Upper lobe of left lung (tissue), 6 donors: ENCODE results near the gene TRIM17. TPM values are rescaled to one million over a fixed set of nuclear protein-coding genes. Genes with fewer than 3 reads are reported as not detected.

ENCODE experiments used
- ATAC-seq, 2 donors: fragments of 200-7000 bp; cut with Tn5 transposase; one replicate each; pipeline ENCODE4 v1.9.1; 2022; ENCODE audit warnings: mild to moderate bottlenecking in 2 of 2, moderate library complexity in 2 of 2; ENCODE audit not compliant: low FRiP score in 2 of 2
- DNase-seq, 2 donors: peaks; one replicate each; pipeline ENCODE4 v3.0.0-alpha.2; 2019 to 2020
- H3K27ac ChIP-seq, 4 donors: fragments of 200-600 bp; sonication (generic); one replicate each; pipeline ENCODE4 v1.5.1; 2016 to 2019
- H3K27me3 ChIP-seq, 4 donors: fragments of 200-600 bp; sonication (generic); one replicate each; pipeline ENCODE4 v1.5.1; 2017 to 2019
- H3K36me3 ChIP-seq, 4 donors: fragments of 200-600 bp; sonication (generic); one replicate each; pipeline ENCODE4 v1.5.1; 2016 to 2019
- H3K4me1 ChIP-seq, 4 donors: fragments of 200-600 bp; sonication (generic); one replicate each; pipeline ENCODE4 v1.5.1; 2018 to 2019
- H3K4me3 ChIP-seq, 4 donors: fragments of 200-600 bp; sonication (generic); one replicate each; pipeline ENCODE4 v1.5.1; 2017 to 2019; ENCODE audit warnings: mild to moderate bottlenecking in 2 of 4, moderate library complexity in 1 of 4
- H3K9me3 ChIP-seq, 4 donors: fragments of 200-600 bp; sonication (generic); one replicate each; pipeline ENCODE4 v1.5.1; 2018 to 2019
- EP300 ChIP-seq, 4 donors: sonication (generic); formaldehyde crosslinking; IDR thresholded peaks; one replicate each; pipeline ENCODE4 v1.5.1; 2017; ENCODE audit warnings: antibody characterized with exemption in 4 of 4, control low read depth in 2 of 4
- POLR2A ChIP-seq, 4 donors: fragments of 450-650 bp; IDR thresholded peaks; one replicate each; pipeline ENCODE4 v1.5.1; 2016 to 2017; ENCODE audit warnings: antibody characterized with exemption in 4 of 4, mild to moderate bottlenecking in 2 of 4
- POLR2AphosphoS5 ChIP-seq, 2 donors: sonication (generic); formaldehyde crosslinking; IDR thresholded peaks; one replicate each; pipeline ENCODE4 v1.5.1; 2017; ENCODE audit warnings: antibody characterized with exemption in 2 of 2
- WGBS, 2 donors: methylation state at CpG; one replicate each; pipeline ENCODE4 v1.1.5; 2017 to 2018; 5-methylcytosine and 5-hydroxymethylcytosine counted together
- small RNA-seq, 4 donors: library from RNA; depleted of rRNA; stranded (forward); fragments of <200 nt; gene quantifications; one replicate each; pipeline ENCODE3, GENCODE V24; 2016
- total RNA-seq, 6 donors: library from RNA; depleted of rRNA in 4 of 6; stranded (reverse); fragments of >200 nt in 4 of 6; gene quantifications; one replicate each; pipeline versions ENCODE4 v1.1.0 to v1.2.1, GENCODE V29; 2016 to 2021
- TF ChIP-seq, protein P1 (sequence below), 6 experiments: fragments of 450-650 bp in 4 of 6; fragments of 200-600 bp in 2 of 6; sonication (generic) in 2 of 6; IDR thresholded peaks; one replicate each; pipeline ENCODE4 v1.5.1; 2016 to 2019; ENCODE audit warnings: antibody characterized with exemption in 6 of 6
- donor health status: DM: no; HTN: no; CAD: no; lungs with moderate emphysema.
- donor health status: DM: no; HTN: yes; CAD: no; lungs with severe emphysema.

The TRIM17 gene
- total RNA-seq, 6 donors from 2014 or later, result 1.2 to 21.0 (median 2.4) TPM

DNA sequence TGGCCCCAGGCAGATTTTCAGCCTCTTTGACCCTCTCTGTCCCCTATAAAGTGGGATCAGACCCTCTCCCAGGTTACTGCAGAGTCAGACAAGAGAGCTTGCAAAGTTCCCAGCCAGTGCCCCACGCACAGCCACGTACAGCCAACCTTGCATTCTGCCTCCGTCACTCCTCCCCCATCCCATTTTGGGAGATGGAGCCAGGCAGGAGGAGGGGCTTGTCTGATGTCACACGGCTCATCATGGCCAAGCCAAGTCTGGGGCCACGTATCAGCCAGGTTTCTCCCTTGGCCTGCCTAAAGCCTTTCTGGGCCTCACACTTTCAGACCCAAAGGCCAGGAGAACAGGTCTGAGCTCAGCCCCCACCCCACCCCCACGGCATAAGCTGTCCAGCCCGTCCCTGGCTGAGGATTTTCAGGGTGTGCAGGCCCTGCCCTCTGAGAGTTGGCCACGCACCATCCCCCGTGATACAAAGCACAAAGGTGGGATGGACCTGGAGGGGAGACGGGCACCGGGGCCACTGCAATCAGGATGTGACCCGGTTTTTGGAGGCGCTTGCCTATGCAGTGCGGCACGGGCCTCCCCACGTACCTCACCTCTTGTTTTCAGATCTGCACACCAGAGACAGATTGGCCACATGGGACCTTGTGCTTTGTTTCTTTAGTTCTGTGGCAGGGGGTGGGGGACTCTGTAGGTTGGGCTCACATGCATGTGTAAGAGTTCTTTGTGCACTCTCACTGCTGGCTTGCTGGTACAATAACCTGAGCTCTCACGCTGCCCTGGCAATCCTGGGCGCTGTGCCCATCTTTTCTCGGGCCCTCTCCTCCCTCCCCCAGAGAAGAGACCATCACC is 57.7 kb downstream of the TRIM17 start:
- no peaks in the 10 kb centered on the region for H3K9me3 ChIP-seq
- no peak for ATAC-seq

DNA sequence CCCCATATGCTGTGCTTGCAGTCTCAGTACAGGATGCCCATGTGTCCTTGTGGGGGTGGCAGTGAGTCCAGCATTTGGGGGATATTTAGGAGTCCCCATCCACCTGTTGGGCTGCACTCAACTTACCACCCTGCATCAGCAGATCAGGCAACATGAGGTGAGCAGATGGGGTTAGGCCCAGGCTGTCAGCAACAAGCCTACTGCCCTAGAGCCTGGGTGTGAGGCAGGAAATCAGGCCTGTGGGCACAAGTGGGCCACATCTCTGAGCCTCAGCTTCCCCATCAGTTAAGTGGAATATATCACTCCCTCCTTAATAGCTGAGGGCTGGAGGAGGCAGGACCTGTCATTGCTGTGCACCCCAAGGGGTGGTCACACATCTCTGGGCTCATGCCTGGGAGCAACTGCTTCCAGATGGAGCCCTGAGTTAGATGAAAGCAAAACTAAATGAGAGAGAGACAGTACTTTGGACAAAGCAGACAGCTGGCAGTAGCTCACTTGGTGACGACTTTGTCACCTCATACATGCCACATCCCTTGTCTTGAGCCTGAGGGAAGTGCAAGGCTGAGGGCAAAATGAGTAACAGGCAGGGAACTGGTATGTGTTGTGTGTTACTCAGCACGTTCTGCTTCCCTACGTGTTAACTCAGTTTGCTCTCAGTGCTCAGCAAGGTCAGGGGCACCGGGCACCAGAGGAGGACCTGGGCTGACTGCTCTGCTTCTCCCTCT is 58.5 kb downstream of the TRIM17 start:
- no peaks in the 10 kb centered on the region for H3K9me3 ChIP-seq
- no peaks in the 10 kb centered on the region for H3K4me1 ChIP-seq
- ATAC-seq, result no peak
- H3K27ac ChIP-seq, result no peak overlapping the region
- TF ChIP-seq EP300 (IDR thresholded peaks at IDR 0.05) (no peak), POLR2A (IDR thresholded peaks at IDR 0.05) (no peak), POLR2AphosphoS5 (IDR thresholded peaks at IDR 0.05) (no peak)
- TF ChIP-seq, protein P1, sequence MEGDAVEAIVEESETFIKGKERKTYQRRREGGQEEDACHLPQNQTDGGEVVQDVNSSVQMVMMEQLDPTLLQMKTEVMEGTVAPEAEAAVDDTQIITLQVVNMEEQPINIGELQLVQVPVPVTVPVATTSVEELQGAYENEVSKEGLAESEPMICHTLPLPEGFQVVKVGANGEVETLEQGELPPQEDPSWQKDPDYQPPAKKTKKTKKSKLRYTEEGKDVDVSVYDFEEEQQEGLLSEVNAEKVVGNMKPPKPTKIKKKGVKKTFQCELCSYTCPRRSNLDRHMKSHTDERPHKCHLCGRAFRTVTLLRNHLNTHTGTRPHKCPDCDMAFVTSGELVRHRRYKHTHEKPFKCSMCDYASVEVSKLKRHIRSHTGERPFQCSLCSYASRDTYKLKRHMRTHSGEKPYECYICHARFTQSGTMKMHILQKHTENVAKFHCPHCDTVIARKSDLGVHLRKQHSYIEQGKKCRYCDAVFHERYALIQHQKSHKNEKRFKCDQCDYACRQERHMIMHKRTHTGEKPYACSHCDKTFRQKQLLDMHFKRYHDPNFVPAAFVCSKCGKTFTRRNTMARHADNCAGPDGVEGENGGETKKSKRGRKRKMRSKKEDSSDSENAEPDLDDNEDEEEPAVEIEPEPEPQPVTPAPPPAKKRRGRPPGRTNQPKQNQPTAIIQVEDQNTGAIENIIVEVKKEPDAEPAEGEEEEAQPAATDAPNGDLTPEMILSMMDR (IDR thresholded peaks at IDR 0.05), result no peak
- no peak overlapping the region for H3K4me3 ChIP-seq
- no peaks in the 10 kb centered on the region for H3K27me3 ChIP-seq
- WGBS, 2 donors, result 67 to 75% methylated on average over 4 of the region's 4 CpGs
- H3K36me3 ChIP-seq, result peaks cover 0 to 1% (median 0%) of the 10 kb centered on the region in 4 donors
- no peak for DNase-seq

More for the DNA sequence above, 57.7 kb downstream of the TRIM17 start:
- no peak for DNase-seq
- H3K27me3 ChIP-seq, result no peaks in the 10 kb centered on the region
- no peaks in the 10 kb centered on the region for H3K36me3 ChIP-seq
- no peak overlapping the region for H3K27ac ChIP-seq
- no peaks in the 10 kb centered on the region for H3K4me1 ChIP-seq
- 84 to 91% methylated on average over 16 to 19 of the region's 19 CpGs for WGBS, 2 donors
- H3K4me3 ChIP-seq, result no peak overlapping the region
- TF ChIP-seq POLR2AphosphoS5 (IDR thresholded peaks at IDR 0.05) (no peak), POLR2A (IDR thresholded peaks at IDR 0.05) (no peak), EP300 (IDR thresholded peaks at IDR 0.05) (no peak)
- TF ChIP-seq, protein P1 (IDR thresholded peaks at IDR 0.05), result no peak

Small RNA genes lying within 50 kb of the gene (small RNA-seq; reads per million reads assigned to genes)
- gene MIR4666A, result 0 reads per million in 4 donors

Other genes starting within 250 kb of the TRIM17 start
- gene OBSCN, start 208.8 kb downstream of the TRIM17 start, total RNA-seq, result 100 to 1,000 TPM in 1 of 6 donors, 10 to 100 TPM in 5; 15.7 to 160 (median 47.0) TPM
- gene TRIM11, start 10.0 kb downstream of the TRIM17 start, total RNA-seq, result 10 to 100 TPM; 25.7 to 43.0 (median 30.8) TPM
- gene RNF187, start 70.5 kb upstream of the TRIM17 start, total RNA-seq, result 100 to 1,000 TPM in 1 of 6 donors, 10 to 100 TPM in 5; 36.1 to 105 (median 71.2) TPM